HEK293T (cell line): ENCODE data around the gene MGAT4B.

Experiments
- BHLHE40 ChIP-seq: fragments of 450-650 bp; IDR thresholded peaks from 2 replicates; pipeline ENCODE4 v1.6.1; 2016; ENCODE audit warnings: mild to moderate bottlenecking, moderate library complexity, borderline replicate concordance
- LEF1 ChIP-seq: fragments of 450-650 bp; IDR thresholded peaks from 2 replicates; pipeline ENCODE4 v1.6.1; 2017; ENCODE audit warnings: mild to moderate bottlenecking, borderline replicate concordance
- SUZ12 ChIP-seq: fragments of 450-650 bp; IDR thresholded peaks from 2 replicates; pipeline ENCODE4 v1.6.1; 2016; ENCODE audit warnings: mild to moderate bottlenecking

- TF ChIP-seq BHLHE40 (no peak), LEF1 (no peak), SUZ12 (no peak)
Measured at GRCh38 chr5:179793468-179794139, 13.1 kb downstream of the MGAT4B start, which contains the start of gene LTC4S.
